Thyroid gland (tissue), 4 donors: Measurements from ENCODE around the gene MINK1. TPM values are rescaled to one million over a fixed set of nuclear protein-coding genes. Genes with fewer than 3 reads are reported as not detected.
A peak's percentile ranks its signal among the peaks of the same experiment; 100 is the strongest.

ENCODE experiments used
- DNase-seq, 2 donors: peaks; one replicate each; pipeline ENCODE4 v3.0.0-alpha.2; 2019
- H3K27ac ChIP-seq, 3 donors: fragments of 200-600 bp; sonication (generic); 1 replicate in 2 of 3; 2 replicates in 1 of 3; pipeline ENCODE4 v1.5.1; 2016 to 2019; ENCODE audit warnings: mild to moderate bottlenecking in 1 of 3, moderate library complexity in 1 of 3
- H3K27me3 ChIP-seq: fragments of 200-600 bp; sonication (generic); one replicate; pipeline ENCODE4 v1.5.1; 2019
- H3K36me3 ChIP-seq, 2 donors: fragments of 200-600 bp; sonication (generic); one replicate each; pipeline ENCODE4 v1.5.1; 2016 to 2019
- H3K4me1 ChIP-seq, 2 donors: fragments of 200-600 bp; sonication (generic); one replicate each; pipeline ENCODE4 v1.5.1; 2017 to 2019
- H3K4me3 ChIP-seq, 3 donors: fragments of 200-600 bp; sonication (generic); replicated peaks in 1 of 3; 1 replicate in 2 of 3; 2 replicates in 1 of 3; pipeline ENCODE4 v1.5.1; 2016; ENCODE audit warnings: mild to moderate bottlenecking in 1 of 3
- H3K9me3 ChIP-seq: fragments of 200-600 bp; sonication (generic); one replicate; pipeline ENCODE4 v1.5.1; 2017
- POLR2A ChIP-seq, 2 donors: fragments of 450-650 bp; IDR thresholded peaks; one replicate each; pipeline ENCODE4 v1.6.1; 2017; ENCODE audit warnings: antibody characterized with exemption in 2 of 2, mild to moderate bottlenecking in 2 of 2, moderate library complexity in 1 of 2
- whole genome bisulfite sequencing, 2 donors: methylation state at CpG; one replicate each; pipeline ENCODE4 v1.1.5; 2017; 5-methylcytosine and 5-hydroxymethylcytosine counted together
- intact Hi-C: fragments of 100-400 bp; cut with DNase I; formaldehyde crosslinking; loops from one replicate; pipeline ENCODE4 v1.15.1; 2023
- total RNA-seq, 4 donors: library from RNA; depleted of rRNA; stranded (reverse); fragments of >200 nt; gene quantifications; one replicate each; pipeline ENCODE4 v1.2.3, GENCODE V29; 2016
- TF ChIP-seq, protein P1 (sequence below), 6 experiments: fragments of 200-600 bp in 3 of 6; fragments of 450-650 bp in 3 of 6; sonication (generic) in 3 of 6; IDR thresholded peaks; one replicate each; pipeline ENCODE4 v1.5.1; 2016 to 2019; ENCODE audit warnings: antibody characterized with exemption in 6 of 6, mild to moderate bottlenecking in 2 of 6, inconsistent platforms in 1 of 6, moderate library complexity in 1 of 6

Gene MINK1
- total RNA-seq, 4 donors from 2014 or later, result 25.1 to 51.6 (median 31.2) TPM

DNA sequence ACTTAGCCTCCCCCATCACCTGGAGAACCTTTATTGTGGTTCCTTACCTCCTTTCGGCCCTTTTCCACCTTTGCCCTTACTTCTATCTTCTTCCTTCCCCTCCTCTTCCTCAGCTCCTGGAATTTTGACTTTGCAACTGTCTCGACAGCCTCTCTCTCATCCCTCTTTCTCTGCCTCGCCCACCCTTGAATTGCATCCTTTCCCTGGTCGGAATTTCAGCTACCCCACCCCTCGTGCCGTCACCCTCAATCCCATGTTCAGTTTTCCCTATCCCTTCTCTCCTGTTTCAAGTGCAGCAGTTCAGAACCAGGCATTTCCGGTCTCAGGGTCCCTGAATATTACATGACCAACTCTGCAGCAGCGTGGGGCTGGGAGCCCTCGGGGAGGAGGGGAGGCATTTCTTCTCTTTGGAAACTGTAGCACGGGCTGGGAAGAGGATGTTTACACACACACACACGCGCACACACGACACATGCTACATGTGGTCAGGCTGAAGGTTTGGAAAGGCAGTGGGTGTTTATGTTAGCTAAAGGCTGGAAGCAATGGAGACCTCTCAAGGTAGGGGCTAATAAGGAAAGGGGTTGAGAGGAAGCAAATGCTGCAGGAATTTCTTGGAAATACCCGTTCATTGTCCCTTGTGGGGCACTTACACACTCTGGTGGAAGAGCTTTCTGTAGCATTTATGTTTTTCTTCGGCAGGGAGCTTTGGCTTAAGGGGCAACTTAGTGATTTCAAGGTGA is 971 bp downstream of the MINK1 start:
- Histone ChIP-seq H3K27ac (peak overlapping the region; percentile 69 to 83 (median 69)), H3K4me3 (peak overlapping the region; percentile 49 to 95 (median 92)), H3K27me3 (no peaks in the 10 kb centered on the region), H3K9me3 (no peaks in the 10 kb centered on the region), H3K4me1 (peaks cover 12 to 24% of the 10 kb centered on the region in 2 donors), H3K36me3 (no peaks in the 10 kb centered on the region)
- WGBS, 2 donors, result 4 to 5% methylated on average over 15 of the region's 15 CpGs
- DNase-seq, result peak; percentile 25 to 32
- intact Hi-C loops, result no loop called here
- no peak for TF ChIP-seq POLR2A (IDR thresholded peaks at IDR 0.05)

DNA sequence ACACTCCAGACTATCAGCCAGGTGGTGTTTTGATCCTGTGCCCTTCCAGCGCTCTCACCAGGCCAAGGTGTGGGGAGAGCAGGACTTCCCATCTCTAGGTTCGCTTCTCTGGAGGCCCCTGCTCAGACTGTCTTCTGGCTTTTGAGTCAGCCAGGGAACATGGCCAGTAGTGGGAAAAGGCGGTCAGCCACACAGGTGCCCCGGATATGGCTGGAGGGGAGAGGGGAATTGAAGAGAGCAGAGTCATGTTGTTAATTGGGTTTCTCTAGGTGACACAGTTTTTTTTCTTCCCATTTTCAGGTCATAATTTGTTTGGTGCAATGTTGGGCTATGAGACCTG is 1.5 kb downstream of the MINK1 start:
- intact Hi-C loops, result no loop called here
- no peak overlapping the region for H3K27ac ChIP-seq
- peaks cover 12 to 24% of the 10 kb centered on the region in 2 donors for H3K4me1 ChIP-seq
- TF ChIP-seq POLR2A (IDR thresholded peaks at IDR 0.05), result no peak
- TF ChIP-seq, protein P1, sequence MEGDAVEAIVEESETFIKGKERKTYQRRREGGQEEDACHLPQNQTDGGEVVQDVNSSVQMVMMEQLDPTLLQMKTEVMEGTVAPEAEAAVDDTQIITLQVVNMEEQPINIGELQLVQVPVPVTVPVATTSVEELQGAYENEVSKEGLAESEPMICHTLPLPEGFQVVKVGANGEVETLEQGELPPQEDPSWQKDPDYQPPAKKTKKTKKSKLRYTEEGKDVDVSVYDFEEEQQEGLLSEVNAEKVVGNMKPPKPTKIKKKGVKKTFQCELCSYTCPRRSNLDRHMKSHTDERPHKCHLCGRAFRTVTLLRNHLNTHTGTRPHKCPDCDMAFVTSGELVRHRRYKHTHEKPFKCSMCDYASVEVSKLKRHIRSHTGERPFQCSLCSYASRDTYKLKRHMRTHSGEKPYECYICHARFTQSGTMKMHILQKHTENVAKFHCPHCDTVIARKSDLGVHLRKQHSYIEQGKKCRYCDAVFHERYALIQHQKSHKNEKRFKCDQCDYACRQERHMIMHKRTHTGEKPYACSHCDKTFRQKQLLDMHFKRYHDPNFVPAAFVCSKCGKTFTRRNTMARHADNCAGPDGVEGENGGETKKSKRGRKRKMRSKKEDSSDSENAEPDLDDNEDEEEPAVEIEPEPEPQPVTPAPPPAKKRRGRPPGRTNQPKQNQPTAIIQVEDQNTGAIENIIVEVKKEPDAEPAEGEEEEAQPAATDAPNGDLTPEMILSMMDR (IDR thresholded peaks at IDR 0.05), result no peak
- DNase-seq, result no peak
- H3K27me3 ChIP-seq, result no peaks in the 10 kb centered on the region
- no peaks in the 10 kb centered on the region for H3K9me3 ChIP-seq
- H3K4me3 ChIP-seq, result no peak overlapping the region
- no peaks in the 10 kb centered on the region for H3K36me3 ChIP-seq
- 58 to 68% methylated on average over 4 of the region's 4 CpGs for WGBS, 2 donors

DNA sequence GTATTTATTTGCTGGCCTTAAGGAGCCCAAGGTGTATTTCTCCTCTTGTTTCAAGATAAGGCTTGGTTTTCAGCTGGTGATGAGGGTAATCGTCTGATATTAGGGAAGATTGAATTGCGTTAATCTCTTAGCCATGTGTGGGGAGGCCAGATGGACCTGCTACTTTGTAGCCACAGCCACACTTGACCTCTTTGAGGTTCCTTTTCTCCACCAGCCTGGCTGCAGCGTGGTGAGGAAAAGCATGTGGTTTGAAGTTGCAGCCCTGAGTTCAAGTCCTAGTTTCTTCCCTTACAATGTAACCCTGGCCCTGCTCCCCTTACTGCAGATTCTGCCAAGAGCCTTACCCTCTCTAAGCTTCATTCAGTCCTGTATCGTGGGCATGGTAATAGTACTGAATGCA is 3.1 kb downstream of the MINK1 start:
- DNase-seq, result no peak
- Histone ChIP-seq H3K27ac (no peak overlapping the region), H3K4me3 (no peak overlapping the region), H3K36me3 (no peaks in the 10 kb centered on the region), H3K9me3 (no peaks in the 10 kb centered on the region), H3K27me3 (no peaks in the 10 kb centered on the region), H3K4me1 (peaks cover 12 to 24% of the 10 kb centered on the region in 2 donors)
- intact Hi-C loops, result no loop called here
- WGBS, 2 donors, result 91 to 95% methylated on average over 4 of the region's 4 CpGs
- TF ChIP-seq, protein P1 (IDR thresholded peaks at IDR 0.05), result no peak
- no peak for TF ChIP-seq POLR2A (IDR thresholded peaks at IDR 0.05)

DNA sequence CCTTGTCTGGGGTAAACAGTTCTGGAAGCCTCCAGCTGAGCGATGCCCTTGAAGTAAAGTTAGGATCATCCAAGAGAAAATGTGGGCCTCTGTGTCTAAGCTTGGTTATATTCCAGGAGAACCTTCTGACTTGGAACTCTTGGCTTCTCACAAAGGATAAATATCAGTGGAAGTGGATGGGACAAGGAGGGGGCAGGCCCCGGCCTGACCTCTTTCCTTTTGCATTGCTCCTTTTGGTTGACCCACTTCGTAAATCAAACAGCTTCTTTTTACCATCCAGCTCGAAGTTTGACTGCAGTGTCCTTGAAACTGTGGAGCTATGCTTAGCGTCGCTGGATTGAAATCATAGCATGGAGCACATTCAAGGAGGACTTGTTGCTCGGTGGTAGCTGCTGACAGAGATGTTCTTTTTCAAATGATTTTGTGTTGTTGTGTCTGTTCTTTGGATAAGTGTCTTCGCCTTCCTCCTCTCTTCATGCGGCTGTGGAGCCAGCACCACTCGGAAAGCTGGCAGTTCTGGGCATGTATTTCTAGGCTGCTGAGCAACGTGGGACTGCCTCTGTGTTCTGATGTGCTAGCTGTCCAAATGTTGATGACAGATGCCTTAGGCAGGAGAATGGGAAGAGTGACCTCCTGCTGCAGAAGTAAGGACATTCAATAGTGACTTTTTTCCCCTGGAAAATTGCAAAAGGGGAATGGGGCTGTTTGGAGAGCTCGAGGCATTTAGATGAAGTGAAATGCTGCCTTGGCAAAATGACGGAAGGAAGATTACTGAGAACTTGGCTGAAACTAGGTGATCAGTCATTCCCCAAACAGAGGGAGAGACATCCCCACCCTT is 4.5 kb downstream of the MINK1 start:
- intact Hi-C loops, result no loop called here
- Histone ChIP-seq H3K27ac (no peak overlapping the region), H3K4me1 (peaks cover 12 to 24% of the 10 kb centered on the region in 2 donors)

DNA sequence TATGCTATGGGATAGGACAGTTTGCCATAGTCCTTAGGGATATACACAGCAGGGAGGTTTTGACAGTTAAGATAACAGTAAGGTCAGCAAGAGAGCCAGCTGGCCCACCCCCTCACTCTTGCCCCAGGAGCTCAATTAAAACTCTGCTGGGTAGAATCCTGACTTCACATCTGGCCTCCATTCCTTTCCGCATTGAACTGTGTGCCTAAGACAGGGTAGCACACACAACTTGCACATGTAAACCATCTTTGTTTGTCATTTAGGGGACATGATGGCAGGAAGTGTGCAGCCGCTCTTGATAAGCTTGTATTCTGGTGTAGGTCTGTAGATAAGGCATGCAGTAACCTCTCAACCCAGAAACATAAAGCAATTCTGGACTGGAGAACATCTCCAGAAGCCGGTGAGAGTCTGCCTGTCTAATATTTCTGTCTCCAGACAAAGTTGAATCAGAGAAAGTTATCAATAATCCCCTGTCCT is 5.2 kb downstream of the MINK1 start:
- Histone ChIP-seq H3K27me3 (no peaks in the 10 kb centered on the region), H3K9me3 (no peaks in the 10 kb centered on the region), H3K36me3 (no peaks in the 10 kb centered on the region), H3K4me3 (no peak overlapping the region), H3K4me1 (peaks cover 12 to 24% of the 10 kb centered on the region in 2 donors), H3K27ac (no peak overlapping the region)
- WGBS, 2 donors, result 85% methylated on average over 3 of the region's 3 CpGs
- TF ChIP-seq POLR2A (IDR thresholded peaks at IDR 0.05), result no peak
- TF ChIP-seq, protein P1 (IDR thresholded peaks at IDR 0.05), result no peak
- DNase-seq, result no peak
- intact Hi-C loops, result no loop called here

More for the DNA sequence above, 4.5 kb downstream of the MINK1 start:
- no peak for DNase-seq
- TF ChIP-seq POLR2A (IDR thresholded peaks at IDR 0.05), result no peak
- TF ChIP-seq, protein P1 (IDR thresholded peaks at IDR 0.05), result no peak
- WGBS, 2 donors, result 67 to 68% methylated on average over 13 of the region's 13 CpGs
- no peak overlapping the region for H3K4me3 ChIP-seq
- no peaks in the 10 kb centered on the region for H3K36me3 ChIP-seq
- H3K27me3 ChIP-seq, result no peaks in the 10 kb centered on the region
- H3K9me3 ChIP-seq, result no peaks in the 10 kb centered on the region
